K562 (cell line): ENCODE measurements around the gene AMBRA1. TPM values are rescaled to one million over a fixed set of nuclear protein-coding genes. Genes with fewer than 3 reads are reported as not detected.

Experiments used
- CBX5 ChIP-seq: IDR thresholded peaks from 2 replicates; pipeline ENCODE4 v1.6.1; 2014; ENCODE audit warnings: low read depth, borderline replicate concordance
- CHD2 ChIP-seq: IDR thresholded peaks from 2 replicates; pipeline ENCODE4 v1.6.1; 2011; ENCODE audit warnings: low read depth, low read length
- CREM ChIP-seq: IDR thresholded peaks from 2 replicates; pipeline ENCODE4 v1.6.1; 2014; ENCODE audit warnings: antibody characterized with exemption, low read depth
- GATAD2A ChIP-seq: fragments of 450-650 bp; IDR thresholded peaks from 2 replicates; pipeline ENCODE4 v1.6.1; 2017
- LARP7 ChIP-seq: fragments of 450-650 bp; IDR thresholded peaks from 2 replicates; pipeline ENCODE4 v1.6.1; 2016
- NUFIP1 ChIP-seq: fragments of 450-650 bp; IDR thresholded peaks from 2 replicates; pipeline ENCODE4 v1.6.1; 2018; ENCODE audit not compliant: partially characterized antibody
- POU5F1 ChIP-seq: fragments of 150-350 bp; IDR thresholded peaks from 2 replicates; pipeline ENCODE4 v1.6.1; 2014; ENCODE audit warnings: borderline replicate concordance, low read length, low read depth, mild to moderate bottlenecking; ENCODE audit not compliant: partially characterized antibody
- RBM25 ChIP-seq: fragments of 200-400 bp; formaldehyde crosslinking; IDR thresholded peaks from 2 replicates; pipeline ENCODE4 v1.6.1; 2018; ENCODE audit warnings: low read length, low read depth, moderate library complexity; ENCODE audit not compliant: severe bottlenecking
- TOE1 ChIP-seq, 2 experiments: fragments of 450-650 bp in 1 of 2; sonication (generic) in 1 of 2; formaldehyde crosslinking in 1 of 2; IDR thresholded peaks; 2 replicates each; pipeline versions ENCODE4 v1.7.1 to v1.8.0; 2016 to 2022; ENCODE audit warnings: borderline replicate concordance in 2 of 2, mild to moderate bottlenecking in 2 of 2, antibody characterized with exemption in 1 of 2, inconsistent platforms in 1 of 2, low read depth in 1 of 2, missing genetic modification reagents in 1 of 2, moderate library complexity in 1 of 2
- ZBTB1 ChIP-seq: sonication (generic); formaldehyde crosslinking; IDR thresholded peaks from 2 replicates; pipeline ENCODE4 v1.8.1; 2023; ENCODE audit warnings: missing genetic modification reagents, low read depth, mild to moderate bottlenecking, borderline replicate concordance
- ZNF143 ChIP-seq: sonication (generic); formaldehyde crosslinking; IDR thresholded peaks from 2 replicates; pipeline ENCODE4 v1.9.0; 2022; ENCODE audit warnings: mild to moderate bottlenecking, missing genetic modification reagents
- ZNF583 ChIP-seq: fragments of 250-450 bp; sonication (Bioruptor Pico); IDR thresholded peaks from 2 replicates; pipeline ENCODE4 v1.4.0; 2020
- ZNF778 ChIP-seq: fragments of 450-650 bp; formaldehyde crosslinking; IDR thresholded peaks from 2 replicates; pipeline ENCODE4 v1.4.0; 2020; ENCODE audit warnings: mild to moderate bottlenecking, moderate library complexity
- polyA plus RNA-seq, 8 experiments: library from polyadenylated mRNA; depleted of rRNA in 4 of 8; stranded (reverse) in 5 of 8; unstranded in 3 of 8; fragments of >200 nt; fragmentation: Nextera tagmentation in 2 of 8; fragmentation: Illumina TruSeq in 1 of 8; extraction: Ambion mirVana in 2 of 8; extraction: Trizol in 1 of 8; gene quantifications; 2 replicates each; pipeline versions ENCODE4 v1.2.1 to v1.2.3, GENCODE V29; 2011 to 2014; ENCODE audit warnings: inconsistent platforms in 1 of 8, missing spikeins in 1 of 8
- total RNA-seq, 7 experiments: library from RNA; depleted of rRNA in 6 of 7; stranded (reverse); fragments of >200 nt in 6 of 7; fragmentation: Illumina TruSeq in 2 of 7; extraction: Trizol in 2 of 7; gene quantifications; 2 replicates each; pipeline versions ENCODE4 v1.2.1 to v1.2.3, GENCODE V29; 2011 to 2021; ENCODE audit warnings: low replicate concordance in 1 of 7
- TF ChIP-seq, protein P1 (sequence below): fragments of 450-650 bp; IDR thresholded peaks from 2 replicates; pipeline ENCODE4 v1.6.1; 2016; ENCODE audit warnings: mild to moderate bottlenecking
- TF ChIP-seq, protein P2 (sequence below), 3 experiments: IDR thresholded peaks in 2 of 3; conservative IDR thresholded peaks in 1 of 3; 2 replicates each; pipeline ENCODE4 v1.5.1; 2011 to 2012; ENCODE audit warnings: low read length in 3 of 3, mild to moderate bottlenecking in 3 of 3, control low read depth in 2 of 3, improper control_type of control experiment in 1 of 3, inconsistent platforms in 1 of 3, low read depth in 1 of 3, mixed read lengths in 1 of 3, moderate library complexity in 1 of 3; ENCODE audit not compliant: insufficient read depth in 2 of 3
- TF ChIP-seq, protein P3 (sequence below), 2 experiments: fragments of 450-650 bp; IDR thresholded peaks; 2 replicates each; pipeline ENCODE4 v1.6.1; 2018; ENCODE audit warnings: mild to moderate bottlenecking in 2 of 2, low read depth in 1 of 2; ENCODE audit not compliant: partially characterized antibody in 2 of 2
- TF ChIP-seq, protein P4 (sequence below): fragments of 450-650 bp; formaldehyde crosslinking; conservative IDR thresholded peaks from 2 replicates; pipeline ENCODE4 v1.4.0; 2022; ENCODE audit warnings: mild to moderate bottlenecking, missing genetic modification characterization

Gene AMBRA1
- total and polyA plus RNA-seq, 9 of the 15 experiments (the other 6 are each of a cell fraction or from before 2014, with no cell fraction given), result 0.15 to 24.5 (median 13.0) TPM

DNA sequence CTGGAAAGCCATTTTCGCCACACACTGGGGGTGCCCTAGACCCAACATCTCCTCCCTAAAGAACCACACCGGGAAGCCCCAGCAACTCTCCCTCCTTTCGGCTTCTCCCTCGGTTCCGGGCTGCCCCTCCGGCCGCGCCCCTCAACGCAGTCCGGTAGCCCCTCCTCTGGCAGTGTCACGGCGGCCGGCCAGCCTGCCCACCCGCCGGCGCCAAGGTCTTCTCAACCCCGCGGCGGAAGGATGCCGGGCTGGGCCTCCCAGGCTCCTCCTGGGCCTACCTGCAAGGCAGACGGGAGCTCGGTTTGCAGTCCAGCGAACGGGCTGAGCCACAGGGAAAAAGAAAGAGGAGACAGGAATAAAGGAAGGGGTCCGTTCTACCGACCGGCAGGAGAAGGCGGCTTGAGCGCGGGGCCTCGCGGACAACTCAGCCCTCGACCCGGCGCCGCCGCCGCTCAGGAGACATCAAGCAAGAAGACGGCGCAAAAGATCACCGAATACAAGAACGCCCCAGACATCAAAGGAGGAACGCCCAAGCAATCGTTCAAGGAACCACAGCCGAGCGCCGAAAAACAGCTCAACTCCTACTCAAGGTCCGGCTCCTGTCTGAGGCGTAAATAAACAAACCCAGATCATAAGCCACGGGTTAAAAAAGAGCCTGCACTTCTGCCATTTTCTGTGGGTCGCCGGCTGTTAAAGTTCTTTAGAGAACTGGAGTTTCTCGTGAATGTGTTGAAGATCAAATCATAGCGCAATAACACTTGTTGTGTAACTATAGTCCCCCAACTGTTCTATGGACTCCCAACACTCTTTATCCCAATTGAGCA lies at the start of gene AMBRA1 (continued):
- TF ChIP-seq, protein P1, sequence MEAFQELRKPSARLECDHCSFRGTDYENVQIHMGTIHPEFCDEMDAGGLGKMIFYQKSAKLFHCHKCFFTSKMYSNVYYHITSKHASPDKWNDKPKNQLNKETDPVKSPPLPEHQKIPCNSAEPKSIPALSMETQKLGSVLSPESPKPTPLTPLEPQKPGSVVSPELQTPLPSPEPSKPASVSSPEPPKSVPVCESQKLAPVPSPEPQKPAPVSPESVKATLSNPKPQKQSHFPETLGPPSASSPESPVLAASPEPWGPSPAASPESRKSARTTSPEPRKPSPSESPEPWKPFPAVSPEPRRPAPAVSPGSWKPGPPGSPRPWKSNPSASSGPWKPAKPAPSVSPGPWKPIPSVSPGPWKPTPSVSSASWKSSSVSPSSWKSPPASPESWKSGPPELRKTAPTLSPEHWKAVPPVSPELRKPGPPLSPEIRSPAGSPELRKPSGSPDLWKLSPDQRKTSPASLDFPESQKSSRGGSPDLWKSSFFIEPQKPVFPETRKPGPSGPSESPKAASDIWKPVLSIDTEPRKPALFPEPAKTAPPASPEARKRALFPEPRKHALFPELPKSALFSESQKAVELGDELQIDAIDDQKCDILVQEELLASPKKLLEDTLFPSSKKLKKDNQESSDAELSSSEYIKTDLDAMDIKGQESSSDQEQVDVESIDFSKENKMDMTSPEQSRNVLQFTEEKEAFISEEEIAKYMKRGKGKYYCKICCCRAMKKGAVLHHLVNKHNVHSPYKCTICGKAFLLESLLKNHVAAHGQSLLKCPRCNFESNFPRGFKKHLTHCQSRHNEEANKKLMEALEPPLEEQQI, result no peak
- TF ChIP-seq ZBTB1 (CRISPR knock-in tag) (no peak), ZNF143 (CRISPR knock-in tag) (no peak), CHD2 (no peak), ZNF778 (CRISPR knock-in tag) (no peak), RBM25 (no peak), NUFIP1 (no peak), TOE1 (IDR thresholded peaks at IDR 0.05; ENCODE audit: borderline replicate concordance) (peak; percentile 92), TOE1 (CRISPR knock-in tag; IDR thresholded peaks at IDR 0.05; ENCODE audit: borderline replicate concordance, low read depth) (no peak), CBX5 (no peak), POU5F1 (no peak), CREM (peak; percentile 86), ZNF583 (CRISPR knock-in tag) (no peak), LARP7 (no peak; the same call in 1 of the 2 replicates), GATAD2A (no peak)
- TF ChIP-seq, protein P2, sequence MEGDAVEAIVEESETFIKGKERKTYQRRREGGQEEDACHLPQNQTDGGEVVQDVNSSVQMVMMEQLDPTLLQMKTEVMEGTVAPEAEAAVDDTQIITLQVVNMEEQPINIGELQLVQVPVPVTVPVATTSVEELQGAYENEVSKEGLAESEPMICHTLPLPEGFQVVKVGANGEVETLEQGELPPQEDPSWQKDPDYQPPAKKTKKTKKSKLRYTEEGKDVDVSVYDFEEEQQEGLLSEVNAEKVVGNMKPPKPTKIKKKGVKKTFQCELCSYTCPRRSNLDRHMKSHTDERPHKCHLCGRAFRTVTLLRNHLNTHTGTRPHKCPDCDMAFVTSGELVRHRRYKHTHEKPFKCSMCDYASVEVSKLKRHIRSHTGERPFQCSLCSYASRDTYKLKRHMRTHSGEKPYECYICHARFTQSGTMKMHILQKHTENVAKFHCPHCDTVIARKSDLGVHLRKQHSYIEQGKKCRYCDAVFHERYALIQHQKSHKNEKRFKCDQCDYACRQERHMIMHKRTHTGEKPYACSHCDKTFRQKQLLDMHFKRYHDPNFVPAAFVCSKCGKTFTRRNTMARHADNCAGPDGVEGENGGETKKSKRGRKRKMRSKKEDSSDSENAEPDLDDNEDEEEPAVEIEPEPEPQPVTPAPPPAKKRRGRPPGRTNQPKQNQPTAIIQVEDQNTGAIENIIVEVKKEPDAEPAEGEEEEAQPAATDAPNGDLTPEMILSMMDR (IDR thresholded peaks at IDR 0.05 in 2 of 3, conservative IDR thresholded peaks at IDR 0.05 in 1 of 3; ENCODE audit: insufficient read depth in 2 of 3, low read depth in 1 of 3, low read length in 3 of 3), result peak in 1 of 3 experiments; percentile 7; a peak in 1 of 6 replicates
- TF ChIP-seq, protein P3, sequence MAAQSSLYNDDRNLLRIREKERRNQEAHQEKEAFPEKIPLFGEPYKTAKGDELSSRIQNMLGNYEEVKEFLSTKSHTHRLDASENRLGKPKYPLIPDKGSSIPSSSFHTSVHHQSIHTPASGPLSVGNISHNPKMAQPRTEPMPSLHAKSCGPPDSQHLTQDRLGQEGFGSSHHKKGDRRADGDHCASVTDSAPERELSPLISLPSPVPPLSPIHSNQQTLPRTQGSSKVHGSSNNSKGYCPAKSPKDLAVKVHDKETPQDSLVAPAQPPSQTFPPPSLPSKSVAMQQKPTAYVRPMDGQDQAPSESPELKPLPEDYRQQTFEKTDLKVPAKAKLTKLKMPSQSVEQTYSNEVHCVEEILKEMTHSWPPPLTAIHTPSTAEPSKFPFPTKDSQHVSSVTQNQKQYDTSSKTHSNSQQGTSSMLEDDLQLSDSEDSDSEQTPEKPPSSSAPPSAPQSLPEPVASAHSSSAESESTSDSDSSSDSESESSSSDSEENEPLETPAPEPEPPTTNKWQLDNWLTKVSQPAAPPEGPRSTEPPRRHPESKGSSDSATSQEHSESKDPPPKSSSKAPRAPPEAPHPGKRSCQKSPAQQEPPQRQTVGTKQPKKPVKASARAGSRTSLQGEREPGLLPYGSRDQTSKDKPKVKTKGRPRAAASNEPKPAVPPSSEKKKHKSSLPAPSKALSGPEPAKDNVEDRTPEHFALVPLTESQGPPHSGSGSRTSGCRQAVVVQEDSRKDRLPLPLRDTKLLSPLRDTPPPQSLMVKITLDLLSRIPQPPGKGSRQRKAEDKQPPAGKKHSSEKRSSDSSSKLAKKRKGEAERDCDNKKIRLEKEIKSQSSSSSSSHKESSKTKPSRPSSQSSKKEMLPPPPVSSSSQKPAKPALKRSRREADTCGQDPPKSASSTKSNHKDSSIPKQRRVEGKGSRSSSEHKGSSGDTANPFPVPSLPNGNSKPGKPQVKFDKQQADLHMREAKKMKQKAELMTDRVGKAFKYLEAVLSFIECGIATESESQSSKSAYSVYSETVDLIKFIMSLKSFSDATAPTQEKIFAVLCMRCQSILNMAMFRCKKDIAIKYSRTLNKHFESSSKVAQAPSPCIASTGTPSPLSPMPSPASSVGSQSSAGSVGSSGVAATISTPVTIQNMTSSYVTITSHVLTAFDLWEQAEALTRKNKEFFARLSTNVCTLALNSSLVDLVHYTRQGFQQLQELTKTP (IDR thresholded peaks at IDR 0.05; ENCODE audit: low read depth in 1 of 2, partially characterized antibody in 2 of 2), result peak in 1 of 2 experiments; percentile 69
- TF ChIP-seq, protein P4, sequence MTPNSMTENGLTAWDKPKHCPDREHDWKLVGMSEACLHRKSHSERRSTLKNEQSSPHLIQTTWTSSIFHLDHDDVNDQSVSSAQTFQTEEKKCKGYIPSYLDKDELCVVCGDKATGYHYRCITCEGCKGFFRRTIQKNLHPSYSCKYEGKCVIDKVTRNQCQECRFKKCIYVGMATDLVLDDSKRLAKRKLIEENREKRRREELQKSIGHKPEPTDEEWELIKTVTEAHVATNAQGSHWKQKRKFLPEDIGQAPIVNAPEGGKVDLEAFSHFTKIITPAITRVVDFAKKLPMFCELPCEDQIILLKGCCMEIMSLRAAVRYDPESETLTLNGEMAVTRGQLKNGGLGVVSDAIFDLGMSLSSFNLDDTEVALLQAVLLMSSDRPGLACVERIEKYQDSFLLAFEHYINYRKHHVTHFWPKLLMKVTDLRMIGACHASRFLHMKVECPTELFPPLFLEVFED (CRISPR knock-in tag), result no peak
